OCI-LY3 (cell line): ENCODE results near the gene USP17L30.
"Not testable (repeated sequence)": the region's sequence is repeated elsewhere in the genome, so short reads cannot be mapped to it uniquely, and the experiment has no call there.

Source experiments
- EZH2phosphoT487 ChIP-seq: fragments of 200-600 bp; shearing (Covaris generic); IDR thresholded peaks from 2 replicates; pipeline ENCODE4 v1.6.1; 2018; ENCODE audit warnings: antibody characterized with exemption, mixed run types, low read depth
- TF ChIP-seq, protein P1 (sequence below): fragments of 200-600, 300-600 bp; sonication (generic); IDR thresholded peaks from 2 replicates; pipeline ENCODE4 v1.5.1; 2014; ENCODE audit warnings: antibody characterized with exemption, low read length, low read depth

DNA sequence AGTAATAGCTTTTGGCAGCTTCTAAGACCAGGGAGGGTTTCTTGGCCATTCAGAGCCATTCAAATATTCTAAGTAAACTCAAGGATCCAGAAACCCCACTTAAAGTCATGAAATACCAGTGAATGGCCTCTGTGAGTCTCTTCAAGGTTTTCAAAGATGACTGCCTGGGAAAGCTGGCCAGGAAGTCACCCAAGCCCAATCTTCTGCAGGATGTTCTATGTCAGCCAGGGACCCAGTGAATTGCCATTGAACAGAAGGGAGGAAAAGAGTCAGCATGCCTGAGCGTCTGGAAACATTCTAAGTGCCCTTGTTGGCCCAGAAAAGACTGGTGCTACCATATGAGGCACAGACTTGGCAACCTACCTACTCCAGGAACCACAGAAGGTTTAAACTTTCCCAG lies 17.0 kb downstream of the USP17L30 start:
- TF ChIP-seq, protein P1, sequence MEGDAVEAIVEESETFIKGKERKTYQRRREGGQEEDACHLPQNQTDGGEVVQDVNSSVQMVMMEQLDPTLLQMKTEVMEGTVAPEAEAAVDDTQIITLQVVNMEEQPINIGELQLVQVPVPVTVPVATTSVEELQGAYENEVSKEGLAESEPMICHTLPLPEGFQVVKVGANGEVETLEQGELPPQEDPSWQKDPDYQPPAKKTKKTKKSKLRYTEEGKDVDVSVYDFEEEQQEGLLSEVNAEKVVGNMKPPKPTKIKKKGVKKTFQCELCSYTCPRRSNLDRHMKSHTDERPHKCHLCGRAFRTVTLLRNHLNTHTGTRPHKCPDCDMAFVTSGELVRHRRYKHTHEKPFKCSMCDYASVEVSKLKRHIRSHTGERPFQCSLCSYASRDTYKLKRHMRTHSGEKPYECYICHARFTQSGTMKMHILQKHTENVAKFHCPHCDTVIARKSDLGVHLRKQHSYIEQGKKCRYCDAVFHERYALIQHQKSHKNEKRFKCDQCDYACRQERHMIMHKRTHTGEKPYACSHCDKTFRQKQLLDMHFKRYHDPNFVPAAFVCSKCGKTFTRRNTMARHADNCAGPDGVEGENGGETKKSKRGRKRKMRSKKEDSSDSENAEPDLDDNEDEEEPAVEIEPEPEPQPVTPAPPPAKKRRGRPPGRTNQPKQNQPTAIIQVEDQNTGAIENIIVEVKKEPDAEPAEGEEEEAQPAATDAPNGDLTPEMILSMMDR = not testable (repeated sequence)
- not testable (repeated sequence) for TF ChIP-seq EZH2phosphoT487
